Measurements from ENCODE around the gene INSM2.

- TF ChIP-seq, protein P1, sequence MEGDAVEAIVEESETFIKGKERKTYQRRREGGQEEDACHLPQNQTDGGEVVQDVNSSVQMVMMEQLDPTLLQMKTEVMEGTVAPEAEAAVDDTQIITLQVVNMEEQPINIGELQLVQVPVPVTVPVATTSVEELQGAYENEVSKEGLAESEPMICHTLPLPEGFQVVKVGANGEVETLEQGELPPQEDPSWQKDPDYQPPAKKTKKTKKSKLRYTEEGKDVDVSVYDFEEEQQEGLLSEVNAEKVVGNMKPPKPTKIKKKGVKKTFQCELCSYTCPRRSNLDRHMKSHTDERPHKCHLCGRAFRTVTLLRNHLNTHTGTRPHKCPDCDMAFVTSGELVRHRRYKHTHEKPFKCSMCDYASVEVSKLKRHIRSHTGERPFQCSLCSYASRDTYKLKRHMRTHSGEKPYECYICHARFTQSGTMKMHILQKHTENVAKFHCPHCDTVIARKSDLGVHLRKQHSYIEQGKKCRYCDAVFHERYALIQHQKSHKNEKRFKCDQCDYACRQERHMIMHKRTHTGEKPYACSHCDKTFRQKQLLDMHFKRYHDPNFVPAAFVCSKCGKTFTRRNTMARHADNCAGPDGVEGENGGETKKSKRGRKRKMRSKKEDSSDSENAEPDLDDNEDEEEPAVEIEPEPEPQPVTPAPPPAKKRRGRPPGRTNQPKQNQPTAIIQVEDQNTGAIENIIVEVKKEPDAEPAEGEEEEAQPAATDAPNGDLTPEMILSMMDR (conservative IDR thresholded peaks at IDR 0.05; ENCODE audit: low read length) = no peak
- TF ChIP-seq EZH2phosphoT487 (IDR thresholded peaks at IDR 0.05; ENCODE audit: borderline replicate concordance, low read depth, low read length) = no peak
These were observed 30.3 kb upstream of the INSM2 start for GRCh38 chr14:35503646-35504045.

Measured in OCI-LY7 (cell line).